ENCODE data around the gene SLC15A3.
A peak's percentile ranks its signal among the peaks of the same experiment; 100 is the strongest.

The SLC15A3 gene

DNA sequence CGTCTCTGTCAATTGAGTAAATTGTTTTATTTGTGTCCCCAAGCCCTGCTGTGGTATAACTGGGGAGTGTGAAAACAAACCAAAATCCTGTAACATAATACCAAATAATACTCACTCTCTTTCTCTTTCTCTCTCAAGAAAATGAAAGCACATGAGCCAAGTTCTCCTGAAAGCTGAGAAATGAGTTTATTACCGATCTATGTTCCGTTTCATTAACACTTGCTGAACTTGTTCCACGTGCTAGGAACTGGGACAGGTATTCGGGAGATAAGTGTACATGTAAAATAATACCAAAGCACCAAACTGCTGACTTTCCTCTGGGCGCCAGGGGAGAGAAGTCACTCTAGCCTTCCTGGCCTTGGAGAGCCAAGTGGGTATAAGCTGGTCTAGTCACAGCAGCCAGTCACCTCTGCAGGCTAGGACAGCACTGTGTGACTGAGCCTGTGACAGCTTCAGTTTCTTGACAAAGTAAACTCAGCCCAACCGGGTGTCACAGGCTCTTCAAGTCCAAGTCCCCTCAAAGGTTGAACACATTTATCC lies 42.6 kb upstream of the SLC15A3 start:
- no peak overlapping the region for H2AK5ac ChIP-seq (ENCODE audit: low read length, severe bottlenecking)
- no peaks in the 10 kb centered on the region for H3K4me1 ChIP-seq (ENCODE audit: control insufficient read depth, insufficient read depth, low read depth, low read length)
- H3K4me2 ChIP-seq (ENCODE audit: low read length, poor library complexity, severe bottlenecking): no peak overlapping the region
- no peak overlapping the region for H3K9ac ChIP-seq (ENCODE audit: low read length)
- no peak overlapping the region for H3K27ac ChIP-seq (ENCODE audit: low read length, poor library complexity, severe bottlenecking)
- peaks cover 12 to 59% of the 10 kb centered on the region in 2 experiments for H3K27me3 ChIP-seq (ENCODE audit: control insufficient read depth in 1 of 2, insufficient read depth in 1 of 2, low read length in 2 of 2)
- H3K4me3 ChIP-seq (ENCODE audit: insufficient read depth in 1 of 2, low read depth in 1 of 2, low read length in 2 of 2): no peak overlapping the region
- no peak overlapping the region for H2BK12ac ChIP-seq (ENCODE audit: low read length in 2 of 2)
- no peak overlapping the region for H3K14ac ChIP-seq (ENCODE audit: low read length in 2 of 2)
- H2BK5ac ChIP-seq (ENCODE audit: low read depth, low read length, poor library complexity, severe bottlenecking): no peak overlapping the region
- H2BK120ac ChIP-seq (ENCODE audit: low read depth, low read length): no peak overlapping the region
- H4K91ac ChIP-seq (ENCODE audit: low read length): no peak overlapping the region
- H3K9me3 ChIP-seq (ENCODE audit: control insufficient read depth, low read length): no peaks in the 10 kb centered on the region
- H3K79me1 ChIP-seq (replicated peaks; ENCODE audit: low read length, poor library complexity, severe bottlenecking): no peaks in the 10 kb centered on the region
- no peak overlapping the region for H2AFZ ChIP-seq (ENCODE audit: low read depth, low read length)
- DNase-seq: no peak
- no peaks in the 10 kb centered on the region for H3K36me3 ChIP-seq (ENCODE audit: control insufficient read depth in 1 of 2, insufficient read depth in 2 of 2, low read depth in 1 of 2, low read length in 2 of 2)
- H3K23ac ChIP-seq (ENCODE audit: low read length in 2 of 2): no peak overlapping the region
- H3K4ac ChIP-seq (ENCODE audit: low read depth in 1 of 2, low read length in 2 of 2): no peak overlapping the region
- H3K18ac ChIP-seq (ENCODE audit: low read depth in 1 of 2, low read length in 2 of 2): no peak overlapping the region
- WGBS: 75% methylated on average over 6 of the region's 7 CpGs
- H4K8ac ChIP-seq (ENCODE audit: low read length): peak overlapping the region; percentile 6
- no peak overlapping the region for H2BK15ac ChIP-seq (ENCODE audit: low read depth, poor library complexity, severe bottlenecking)

GRCh38 chr11:60993615-60994014 lies 41.6 kb upstream of the SLC15A3 start:
- Histone ChIP-seq H3K4me2 (ENCODE audit: low read length, poor library complexity, severe bottlenecking) (no peak overlapping the region), H3K23ac (ENCODE audit: low read length in 2 of 2) (no peak overlapping the region), H3K27ac (ENCODE audit: low read length, poor library complexity, severe bottlenecking) (no peak overlapping the region), H3K79me1 (replicated peaks; ENCODE audit: low read length, poor library complexity, severe bottlenecking) (no peaks in the 10 kb centered on the region), H3K4me1 (ENCODE audit: control insufficient read depth, insufficient read depth, low read depth, low read length) (no peaks in the 10 kb centered on the region), H2BK120ac (ENCODE audit: low read depth, low read length) (no peak overlapping the region), H2AFZ (ENCODE audit: low read depth, low read length) (no peak overlapping the region), H2BK12ac (ENCODE audit: low read length in 2 of 2) (no peak overlapping the region), H3K27me3 (ENCODE audit: control insufficient read depth in 1 of 2, insufficient read depth in 1 of 2, low read length in 2 of 2) (peaks cover 21 to 63% of the 10 kb centered on the region in 2 experiments), H4K8ac (ENCODE audit: low read length) (no peak overlapping the region), H3K18ac (ENCODE audit: low read depth in 1 of 2, low read length in 2 of 2) (no peak overlapping the region), H2BK5ac (ENCODE audit: low read depth, low read length, poor library complexity, severe bottlenecking) (no peak overlapping the region), H3K9ac (ENCODE audit: low read length) (no peak overlapping the region), H2BK15ac (ENCODE audit: low read depth, poor library complexity, severe bottlenecking) (no peak overlapping the region), H3K36me3 (ENCODE audit: control insufficient read depth in 1 of 2, insufficient read depth in 2 of 2, low read depth in 1 of 2, low read length in 2 of 2) (no peaks in the 10 kb centered on the region), H3K14ac (ENCODE audit: low read length in 2 of 2) (no peak overlapping the region), H3K4ac (ENCODE audit: low read depth in 1 of 2, low read length in 2 of 2) (no peak overlapping the region), H3K4me3 (ENCODE audit: insufficient read depth in 1 of 2, low read depth in 1 of 2, low read length in 2 of 2) (no peak overlapping the region), H3K9me3 (ENCODE audit: control insufficient read depth, low read length) (no peaks in the 10 kb centered on the region), H2AK5ac (ENCODE audit: low read length, severe bottlenecking) (no peak overlapping the region), H4K91ac (ENCODE audit: low read length) (no peak overlapping the region)
- DNase-seq: no peak
- 68% methylated on average over 7 of the region's 7 CpGs for WGBS

DNA sequence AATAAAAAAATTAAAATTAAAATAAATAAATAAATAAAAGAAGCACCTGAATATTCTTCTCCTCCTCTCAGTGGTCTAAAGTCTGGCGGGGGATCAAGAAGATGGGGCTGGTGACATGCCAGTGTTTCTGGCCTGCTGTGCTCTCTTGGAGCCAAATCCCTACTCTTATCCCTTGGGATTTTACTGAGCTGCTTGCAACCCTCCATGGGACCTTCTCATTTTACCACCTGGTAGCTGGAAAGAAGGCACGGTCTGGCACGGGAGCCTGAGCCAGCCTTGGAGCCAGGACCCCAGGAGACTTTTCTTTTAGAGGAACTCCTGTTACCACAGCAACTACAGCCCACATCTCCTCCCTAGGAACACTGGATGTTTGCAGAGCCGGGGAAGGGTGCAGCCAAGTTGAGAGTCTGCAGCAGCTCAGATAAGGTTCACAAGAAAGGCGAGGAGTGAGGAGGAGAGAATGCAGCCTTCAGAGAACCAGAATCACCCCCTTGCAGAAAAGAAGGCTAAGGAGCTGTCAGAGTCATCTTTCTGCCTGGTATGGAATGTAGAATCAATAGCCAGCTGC lies 41.0 kb upstream of the SLC15A3 start:
- WGBS: 45% methylated on average over 5 of the region's 5 CpGs
- no peak overlapping the region for H2BK12ac ChIP-seq (ENCODE audit: low read length in 2 of 2)
- DNase-seq: no peak

DNA sequence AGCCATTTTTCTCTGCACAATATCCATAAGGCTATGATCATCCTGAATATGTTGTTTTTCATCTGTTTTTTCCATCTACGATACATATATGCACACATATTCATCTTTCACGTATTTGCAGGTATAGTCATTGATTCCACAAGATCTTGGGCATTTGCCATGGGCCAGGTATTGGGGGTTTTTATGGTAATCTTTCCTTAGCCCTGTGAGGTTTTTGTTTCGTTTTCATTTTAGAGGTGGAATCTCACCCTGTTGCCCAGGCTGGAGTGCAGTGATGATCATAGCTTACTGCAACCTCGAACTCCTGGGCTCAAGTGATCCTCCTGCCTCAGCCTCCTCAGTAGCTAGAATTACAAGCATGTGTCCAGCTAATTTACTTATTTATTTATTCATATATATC lies 39.5 kb upstream of the SLC15A3 start:
- 70% methylated on average over 2 of the region's 4 CpGs for WGBS

More for the DNA sequence above, 41.0 kb upstream of the SLC15A3 start:
- Histone ChIP-seq H3K18ac (ENCODE audit: low read depth in 1 of 2, low read length in 2 of 2) (no peak overlapping the region), H3K27ac (ENCODE audit: low read length, poor library complexity, severe bottlenecking) (no peak overlapping the region), H3K36me3 (ENCODE audit: control insufficient read depth in 1 of 2, insufficient read depth in 2 of 2, low read depth in 1 of 2, low read length in 2 of 2) (no peaks in the 10 kb centered on the region), H3K14ac (ENCODE audit: low read length in 2 of 2) (no peak overlapping the region), H3K27me3 (ENCODE audit: control insufficient read depth in 1 of 2, insufficient read depth in 1 of 2, low read length in 2 of 2) (peaks cover 28 to 69% of the 10 kb centered on the region in 2 experiments), H2BK120ac (ENCODE audit: low read depth, low read length) (no peak overlapping the region), H3K4me1 (ENCODE audit: control insufficient read depth, insufficient read depth, low read depth, low read length) (no peaks in the 10 kb centered on the region), H3K9me3 (ENCODE audit: control insufficient read depth, low read length) (no peaks in the 10 kb centered on the region), H3K23ac (ENCODE audit: low read length in 2 of 2) (no peak overlapping the region), H3K4ac (ENCODE audit: low read depth in 1 of 2, low read length in 2 of 2) (no peak overlapping the region), H3K9ac (ENCODE audit: low read length) (no peak overlapping the region), H4K8ac (ENCODE audit: low read length) (no peak overlapping the region), H2AFZ (ENCODE audit: low read depth, low read length) (no peak overlapping the region), H4K91ac (ENCODE audit: low read length) (no peak overlapping the region), H2BK5ac (ENCODE audit: low read depth, low read length, poor library complexity, severe bottlenecking) (no peak overlapping the region), H3K4me3 (ENCODE audit: insufficient read depth in 1 of 2, low read depth in 1 of 2, low read length in 2 of 2) (no peak overlapping the region), H3K79me1 (replicated peaks; ENCODE audit: low read length, poor library complexity, severe bottlenecking) (no peaks in the 10 kb centered on the region), H2BK15ac (ENCODE audit: low read depth, poor library complexity, severe bottlenecking) (no peak overlapping the region), H2AK5ac (ENCODE audit: low read length, severe bottlenecking) (no peak overlapping the region), H3K4me2 (ENCODE audit: low read length, poor library complexity, severe bottlenecking) (no peak overlapping the region)

More for the DNA sequence above, 39.5 kb upstream of the SLC15A3 start:
- H2BK5ac ChIP-seq (ENCODE audit: low read depth, low read length, poor library complexity, severe bottlenecking): no peak overlapping the region
- H3K36me3 ChIP-seq (ENCODE audit: control insufficient read depth in 1 of 2, insufficient read depth in 2 of 2, low read depth in 1 of 2, low read length in 2 of 2): no peaks in the 10 kb centered on the region
- no peak overlapping the region for H4K8ac ChIP-seq (ENCODE audit: low read length)
- H3K27me3 ChIP-seq (ENCODE audit: control insufficient read depth in 1 of 2, insufficient read depth in 1 of 2, low read length in 2 of 2): peaks cover 28 to 76% of the 10 kb centered on the region in 2 experiments
- H3K4me3 ChIP-seq (ENCODE audit: insufficient read depth in 1 of 2, low read depth in 1 of 2, low read length in 2 of 2): no peak overlapping the region
- no peak overlapping the region for H3K23ac ChIP-seq (ENCODE audit: low read length in 2 of 2)
- H2AK5ac ChIP-seq (ENCODE audit: low read length, severe bottlenecking): no peak overlapping the region
- H2BK120ac ChIP-seq (ENCODE audit: low read depth, low read length): no peak overlapping the region
- H3K27ac ChIP-seq (ENCODE audit: low read length, poor library complexity, severe bottlenecking): no peak overlapping the region
- H2BK15ac ChIP-seq (ENCODE audit: low read depth, poor library complexity, severe bottlenecking): no peak overlapping the region
- H3K14ac ChIP-seq (ENCODE audit: low read length in 2 of 2): no peak overlapping the region
- no peaks in the 10 kb centered on the region for H3K79me1 ChIP-seq (replicated peaks; ENCODE audit: low read length, poor library complexity, severe bottlenecking)
- H2BK12ac ChIP-seq (ENCODE audit: low read length in 2 of 2): no peak overlapping the region
- no peak overlapping the region for H3K4me2 ChIP-seq (ENCODE audit: low read length, poor library complexity, severe bottlenecking)
- H4K91ac ChIP-seq (ENCODE audit: low read length): no peak overlapping the region
- H3K18ac ChIP-seq (ENCODE audit: low read depth in 1 of 2, low read length in 2 of 2): no peak overlapping the region
- H3K4ac ChIP-seq (ENCODE audit: low read depth in 1 of 2, low read length in 2 of 2): no peak overlapping the region
- no peaks in the 10 kb centered on the region for H3K4me1 ChIP-seq (ENCODE audit: control insufficient read depth, insufficient read depth, low read depth, low read length)
- H3K9ac ChIP-seq (ENCODE audit: low read length): no peak overlapping the region
- no peaks in the 10 kb centered on the region for H3K9me3 ChIP-seq (ENCODE audit: control insufficient read depth, low read length)
- no peak overlapping the region for H2AFZ ChIP-seq (ENCODE audit: low read depth, low read length)
- DNase-seq: no peak
